HG02763 (cell line): ENCODE results near the gene GOLGA7B.

Experiments used
- ATAC-seq: cut with Tn5 transposase; IDR thresholded peaks from one replicate; pipeline ENCODE4 v1.9.1; 2021; ENCODE audit warnings: mild to moderate bottlenecking, moderate library complexity; ENCODE audit not compliant: unreplicated experiment

Gene GOLGA7B

DNA sequence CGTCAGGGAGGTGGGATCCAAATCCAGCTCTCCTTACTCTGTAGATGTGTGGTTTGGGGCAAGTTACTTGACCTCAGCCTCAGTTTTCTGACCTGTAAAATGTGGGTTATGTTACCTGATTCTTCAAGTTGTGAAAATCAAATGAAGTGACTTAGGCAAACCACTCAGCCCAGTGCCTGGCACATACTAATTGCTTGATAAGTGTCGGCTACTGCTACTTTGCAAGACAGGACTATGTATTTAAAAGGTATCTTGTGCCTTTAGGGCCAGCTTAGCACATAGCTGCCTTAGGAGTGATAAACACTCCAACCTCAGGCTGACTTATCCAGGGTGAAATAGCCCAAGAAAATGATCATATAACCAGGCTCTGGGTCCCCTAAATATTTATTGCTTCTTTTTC, 42.9 kb downstream of the GOLGA7B start:
- ATAC-seq: no peak

DNA sequence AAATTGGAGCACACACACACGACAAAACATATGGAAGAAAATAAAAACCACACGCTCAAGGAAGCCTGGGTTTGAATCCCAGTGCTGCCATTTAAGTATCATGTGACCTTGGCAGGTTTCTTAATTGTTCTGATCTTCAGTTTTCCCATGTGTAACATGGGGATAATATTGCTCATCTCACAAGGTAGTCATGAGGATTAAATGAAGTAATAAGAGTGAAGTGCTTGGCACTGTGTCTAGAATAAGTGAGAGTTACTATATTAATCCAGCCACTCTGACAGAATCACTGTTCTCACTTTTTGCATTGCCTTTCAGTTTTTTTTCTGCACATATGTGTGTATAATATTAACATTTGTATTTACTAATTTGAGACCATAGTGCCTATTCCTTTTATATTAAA, 43.3 kb downstream of the GOLGA7B start:
- ATAC-seq: no peak

DNA sequence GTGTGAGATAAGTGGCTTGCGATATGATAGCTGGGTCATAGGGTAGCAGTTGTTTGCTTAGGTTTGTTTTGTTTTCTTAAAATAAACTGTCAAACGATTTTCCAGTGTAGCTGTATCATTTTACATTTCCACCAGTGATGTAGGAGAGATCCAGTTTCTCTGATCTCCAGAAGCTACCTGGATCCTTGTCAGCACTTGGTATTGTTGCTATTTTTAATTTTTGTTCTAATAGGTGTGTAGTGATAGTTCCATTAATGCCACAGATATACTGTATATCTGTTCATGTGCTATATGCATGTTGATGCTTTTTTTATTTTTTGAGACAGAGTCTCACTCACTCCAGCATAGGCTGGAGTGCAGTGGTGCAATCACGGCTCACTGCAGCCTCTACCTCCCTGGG, 44.4 kb downstream of the GOLGA7B start:
- ATAC-seq: no peak

DNA sequence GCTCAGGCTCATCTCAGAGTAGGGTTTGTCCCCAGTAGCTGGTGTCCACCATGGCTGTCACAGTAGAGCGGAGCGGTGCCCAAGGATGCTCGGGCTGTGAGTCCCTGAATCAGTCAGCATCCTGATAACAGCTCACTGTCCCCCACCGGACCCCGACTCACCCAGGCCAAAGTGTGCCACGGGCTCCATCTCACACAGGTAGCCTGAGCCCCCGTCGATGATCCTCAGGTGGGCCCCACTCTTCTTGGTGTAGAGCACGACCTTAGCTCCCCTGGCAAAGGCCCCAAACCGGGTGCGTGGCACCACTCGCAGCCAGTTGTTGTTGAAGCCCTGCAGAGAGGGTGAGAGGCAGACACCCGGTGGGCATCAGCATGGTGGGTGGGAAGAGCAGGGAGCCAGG, 45.4 kb downstream of the GOLGA7B start:
- ATAC-seq: no peak

DNA sequence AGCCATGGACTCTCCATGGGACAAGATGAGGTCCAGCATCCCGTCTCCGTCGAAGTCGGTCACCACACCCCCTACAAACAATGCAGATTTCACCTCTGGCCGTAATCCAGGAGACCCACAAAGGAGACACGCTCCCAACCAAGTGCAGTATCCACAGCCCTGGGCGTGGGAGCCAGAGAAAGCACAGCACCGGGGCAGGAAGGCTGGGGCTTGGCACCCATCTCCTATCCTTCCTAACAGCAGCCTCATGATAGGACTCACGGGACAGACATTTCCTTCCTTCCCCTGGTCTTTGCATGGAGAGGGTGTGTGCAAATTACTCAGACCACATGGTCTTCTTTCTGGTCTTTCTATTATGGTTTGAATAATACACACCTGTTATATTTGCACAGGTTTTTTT, 46.3 kb downstream of the GOLGA7B start:
- ATAC-seq: no peak

DNA sequence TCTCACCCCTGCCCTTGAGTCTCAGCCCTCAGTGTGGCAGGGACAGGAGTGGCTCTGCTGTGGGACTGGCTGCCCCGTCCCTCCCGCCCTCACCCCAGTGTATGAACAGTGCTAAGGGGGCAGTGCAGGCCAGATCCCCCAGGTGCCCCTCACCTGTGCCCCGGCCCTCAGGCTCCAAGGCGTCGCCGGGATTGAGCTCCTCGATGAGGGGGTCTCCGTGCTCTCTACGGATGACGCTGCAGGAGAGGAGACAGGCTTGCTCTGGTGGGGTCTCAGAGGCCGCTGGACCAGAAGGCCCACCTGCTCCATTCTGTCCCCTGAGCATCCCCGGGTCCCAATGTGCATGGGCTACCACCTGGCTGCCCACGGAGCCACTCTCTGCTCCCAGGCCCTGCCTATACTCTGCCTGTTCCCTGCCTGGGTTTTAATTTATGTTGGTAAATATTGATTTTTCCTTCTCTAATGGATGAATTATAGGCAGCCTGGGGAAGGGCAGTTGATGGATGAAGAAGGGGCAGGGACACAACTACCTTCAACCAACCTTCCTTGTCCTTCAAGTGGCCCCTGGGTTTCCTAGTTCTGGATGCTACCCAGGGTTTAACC, 47.2 kb downstream of the GOLGA7B start:
- ATAC-seq: no peak

DNA sequence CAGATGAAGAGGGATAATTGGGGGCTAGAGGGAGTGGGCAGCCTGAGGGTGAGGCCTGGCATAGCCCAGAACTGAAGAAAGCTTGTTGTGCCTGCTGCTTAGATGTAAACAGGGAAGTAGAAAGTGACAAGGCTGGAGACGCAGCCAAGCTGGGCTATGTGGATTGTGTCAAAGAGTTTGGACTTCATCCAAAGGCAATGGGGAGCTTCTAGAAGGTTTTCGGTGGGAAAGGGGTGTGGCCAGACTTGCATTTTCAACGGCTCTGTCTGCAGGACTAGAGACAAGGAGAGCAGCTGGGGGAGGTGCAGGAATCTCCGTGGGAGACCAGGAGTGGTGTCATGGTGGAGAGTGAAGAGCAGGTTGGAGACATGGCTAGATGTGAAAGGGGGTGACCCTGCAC, 48.8 kb downstream of the GOLGA7B start:
- ATAC-seq: no peak

DNA sequence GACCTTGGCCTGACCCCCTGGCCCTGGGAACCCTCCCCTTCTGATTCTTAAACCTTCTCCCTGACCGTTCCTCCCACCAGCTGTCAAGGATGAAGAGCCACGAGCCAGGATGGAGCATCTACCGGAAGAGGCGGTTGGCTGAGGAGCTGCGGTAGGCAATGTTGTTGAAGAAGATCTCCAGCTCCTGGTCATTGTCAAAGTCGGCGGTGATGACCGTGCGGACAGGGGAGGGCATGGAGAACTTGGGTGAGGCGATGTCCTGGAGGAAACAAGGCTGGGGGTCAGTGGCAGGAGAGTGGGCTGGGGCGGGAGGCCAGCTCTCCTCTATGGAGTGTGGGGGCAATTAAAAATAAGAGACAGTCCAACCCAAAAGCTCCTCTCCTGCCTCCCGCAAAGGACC, 51.7 kb downstream of the GOLGA7B start:
- no peak for ATAC-seq

DNA sequence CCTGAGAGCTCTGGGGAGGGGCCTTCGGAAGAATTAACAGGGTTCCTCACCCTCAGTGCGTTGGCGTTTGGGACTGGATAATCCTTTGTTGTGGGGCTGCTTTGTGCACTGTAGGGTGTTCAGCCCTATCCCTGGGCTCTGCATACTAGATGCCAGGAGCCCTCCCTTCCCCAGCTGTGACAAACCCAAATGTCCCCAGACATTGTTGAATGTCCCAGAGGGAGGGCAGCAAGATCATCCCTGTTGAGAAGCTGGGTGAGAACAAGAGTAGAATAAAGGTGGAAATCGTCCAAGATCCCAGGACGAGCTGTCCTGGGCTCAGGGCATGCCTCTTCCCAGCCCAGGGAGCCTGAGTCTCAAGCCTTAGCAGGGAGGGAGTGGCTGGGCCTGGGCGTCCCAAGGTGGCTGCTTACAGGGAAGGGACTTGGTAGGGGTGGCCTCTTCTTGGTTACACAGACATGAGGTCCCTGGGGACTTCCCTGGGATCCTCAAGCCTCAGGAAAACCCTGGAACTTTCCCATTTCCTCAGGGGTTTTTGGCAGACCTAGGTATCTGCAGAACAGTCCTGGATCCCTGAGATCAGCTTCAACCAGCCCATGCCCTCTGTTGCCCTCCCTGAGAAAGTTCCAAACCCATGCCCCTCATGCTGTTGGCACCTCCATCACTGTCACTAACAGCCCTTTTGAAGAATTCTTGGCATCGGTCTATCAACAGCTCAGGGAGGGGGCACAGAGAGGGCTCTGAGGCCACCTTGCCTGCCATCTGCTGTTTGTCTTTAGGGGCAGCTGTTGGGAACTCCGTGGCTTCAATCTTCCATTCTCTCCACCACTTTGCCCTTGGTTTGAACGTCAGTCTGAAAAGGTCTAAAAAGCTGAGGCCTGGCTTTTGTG, 53.7 kb downstream of the GOLGA7B start:
- no peak for ATAC-seq

DNA sequence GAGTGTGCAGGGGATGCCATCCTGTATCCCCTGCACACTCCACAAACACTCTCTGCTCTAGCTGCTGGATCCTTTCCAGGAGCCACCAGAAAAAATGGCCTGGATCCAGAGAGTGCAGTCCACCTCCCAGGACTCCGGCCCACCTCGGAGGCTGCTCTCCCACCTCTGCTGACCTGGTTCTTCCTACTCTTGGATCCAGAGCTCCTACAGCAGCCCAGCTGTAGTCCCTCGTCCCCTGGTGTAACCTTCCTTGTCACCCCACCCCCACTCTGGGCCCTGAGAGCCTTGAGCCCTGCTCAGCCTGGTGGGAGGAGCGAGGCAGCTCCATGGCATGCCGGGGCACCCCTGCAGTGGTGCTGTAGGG, 54.4 kb downstream of the GOLGA7B start:
- no peak for ATAC-seq

DNA sequence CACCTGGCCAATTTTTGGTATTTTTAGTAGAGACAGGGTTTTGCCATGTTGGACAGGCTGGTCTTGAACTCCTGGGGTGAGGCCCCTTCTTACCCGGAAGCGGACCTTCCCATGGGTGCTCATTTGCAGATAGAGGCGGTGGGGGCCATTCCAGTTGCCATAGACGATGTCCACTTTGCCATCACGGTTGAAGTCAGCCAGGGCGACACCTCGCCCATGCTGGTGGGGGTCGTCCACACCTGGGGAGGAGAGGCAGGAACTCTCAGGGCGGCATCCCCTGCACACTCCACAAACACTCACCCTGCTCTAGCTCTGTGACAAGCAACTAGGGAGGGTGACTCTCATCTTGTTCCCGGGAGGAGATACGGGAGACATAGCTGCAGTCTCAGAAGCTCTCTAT, 54.9 kb downstream of the GOLGA7B start:
- no peak for ATAC-seq

DNA sequence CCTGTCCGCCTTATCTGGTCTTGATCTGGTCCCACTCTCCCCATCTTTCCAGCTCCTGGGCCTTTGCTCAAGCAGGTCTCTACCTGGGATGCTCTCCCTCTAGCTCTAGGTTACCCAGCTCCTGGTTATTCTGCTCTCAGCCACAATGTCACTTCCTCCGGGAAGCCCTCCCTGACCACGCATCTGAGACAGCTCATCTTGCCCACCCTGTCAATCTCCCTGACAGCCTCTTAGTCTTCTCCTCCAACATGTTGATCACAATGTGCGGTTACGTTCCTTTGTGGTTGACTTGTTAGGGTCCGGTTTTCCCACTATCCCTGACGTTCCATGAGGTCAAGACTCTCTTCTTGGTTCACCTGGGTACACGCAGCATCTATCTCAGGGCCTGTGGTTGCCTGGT, 55.6 kb downstream of the GOLGA7B start:
- ATAC-seq: no peak

DNA sequence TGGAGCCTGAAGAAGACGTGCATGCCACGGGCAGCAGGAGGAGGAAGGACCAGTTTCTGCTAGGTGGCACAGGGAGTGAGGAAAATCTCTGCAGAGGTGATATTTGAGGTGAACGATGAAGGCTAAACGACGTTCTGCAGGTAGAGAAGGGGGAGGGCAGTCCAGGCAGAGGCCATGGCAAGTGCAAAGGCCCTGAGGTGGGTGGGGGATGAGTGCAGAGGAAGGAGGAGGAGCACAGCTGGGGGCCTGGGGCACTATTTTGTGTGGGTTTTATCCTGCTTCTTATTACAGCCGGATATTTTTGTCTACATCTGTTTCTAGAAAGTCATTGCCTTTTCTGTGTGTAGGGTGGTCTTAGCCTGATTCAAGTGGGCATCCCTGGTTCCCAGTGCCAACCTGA, 57.6 kb downstream of the GOLGA7B start:
- no peak for ATAC-seq

DNA sequence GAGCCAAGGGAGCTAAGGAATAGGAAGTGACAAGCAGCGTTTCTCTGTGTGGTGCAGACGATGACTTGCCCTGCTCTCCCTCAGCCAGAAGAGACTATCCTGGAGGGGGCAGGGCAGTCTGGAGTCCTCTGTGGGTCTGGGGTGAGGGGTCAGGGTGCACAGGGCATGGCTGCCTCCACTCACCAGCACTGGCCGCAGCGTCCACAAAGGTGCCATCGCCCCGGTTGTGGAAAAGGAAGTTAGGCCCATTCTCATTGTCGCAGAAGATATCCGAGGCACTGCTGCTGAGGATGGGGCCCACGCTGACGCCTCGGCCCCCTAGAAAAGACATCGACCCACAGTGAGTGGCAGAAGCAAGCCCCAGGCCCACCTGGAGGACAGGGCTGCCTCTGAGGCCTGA, 58.2 kb downstream of the GOLGA7B start:
- no peak for ATAC-seq

DNA sequence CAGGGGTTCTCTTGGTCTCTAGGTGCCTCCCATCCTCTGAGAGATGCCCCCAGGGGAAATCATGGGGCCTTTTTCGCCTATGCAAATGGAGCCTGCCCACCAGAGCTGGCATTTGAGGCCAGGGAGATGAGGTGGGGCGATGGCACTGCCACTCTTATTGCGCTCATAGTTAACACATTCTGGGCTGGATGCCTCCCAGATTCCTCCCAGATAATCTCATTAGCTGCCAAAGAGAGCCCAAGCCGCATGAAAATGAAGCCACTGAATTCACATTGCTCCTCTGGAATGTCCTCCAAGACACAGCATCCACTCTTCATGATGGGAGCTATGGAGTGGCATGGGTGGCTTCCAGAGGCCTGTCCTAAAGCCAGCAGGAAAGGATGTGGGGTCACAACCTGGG, 61.0 kb downstream of the GOLGA7B start:
- ATAC-seq: no peak

DNA sequence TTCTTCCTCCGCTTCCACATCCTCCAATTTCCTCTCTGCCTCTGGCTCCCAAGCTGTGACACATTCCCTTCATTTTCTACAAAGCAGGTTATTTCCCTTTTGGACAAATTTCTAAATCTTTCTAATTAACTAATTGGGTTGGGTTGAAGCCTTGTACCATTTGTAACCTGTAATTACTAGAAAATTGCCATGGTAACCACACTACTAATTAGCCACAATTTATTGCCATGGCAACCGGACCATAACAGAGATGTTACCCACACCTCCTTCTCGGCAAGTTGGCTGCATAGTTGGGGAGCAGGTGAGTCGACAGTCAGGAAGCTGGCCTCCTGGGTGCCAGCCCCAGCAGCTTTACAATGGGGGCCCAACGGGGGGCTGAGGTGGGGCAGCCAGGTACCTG, 61.6 kb downstream of the GOLGA7B start:
- no peak for ATAC-seq

DNA sequence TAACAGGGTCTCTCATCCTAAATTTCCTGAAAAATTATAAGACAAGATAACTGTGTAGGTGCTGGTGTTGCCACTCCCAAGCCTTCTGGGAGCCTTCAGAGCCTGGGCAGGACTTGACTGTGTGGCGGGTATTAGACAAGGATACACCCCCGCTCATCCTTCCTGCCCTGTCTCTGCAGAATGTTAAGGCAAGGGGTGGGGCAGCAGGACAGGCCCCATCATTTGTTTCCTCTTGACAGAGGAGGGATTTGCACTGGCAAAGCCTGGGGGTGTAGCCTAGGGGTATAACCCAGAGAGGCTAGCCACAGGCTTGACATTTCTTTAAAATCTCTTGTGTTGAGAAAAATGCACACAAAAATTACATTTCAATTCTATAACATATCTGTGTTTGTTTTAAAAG, 63.5 kb downstream of the GOLGA7B start:
- ATAC-seq: no peak

DNA sequence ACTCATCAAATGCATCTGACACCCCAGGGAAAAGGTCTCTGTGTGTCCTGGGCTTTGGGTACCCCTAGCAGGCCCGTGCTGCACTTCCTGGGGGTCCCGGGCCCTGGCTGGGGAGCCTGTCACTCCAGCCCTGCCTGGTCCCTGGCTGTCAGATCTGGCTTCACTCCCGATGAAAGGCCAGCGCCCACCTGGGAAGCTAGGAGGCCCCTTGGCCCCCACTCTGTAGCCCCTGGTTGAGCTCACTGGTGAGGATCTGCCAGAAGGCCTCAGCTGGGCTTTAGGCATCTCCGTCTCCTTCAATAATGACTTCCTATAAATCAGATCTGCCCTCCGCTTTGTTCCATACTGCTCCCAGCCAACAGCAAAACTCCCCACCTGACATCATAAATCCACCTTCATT, 64.0 kb downstream of the GOLGA7B start:
- ATAC-seq: no peak

DNA sequence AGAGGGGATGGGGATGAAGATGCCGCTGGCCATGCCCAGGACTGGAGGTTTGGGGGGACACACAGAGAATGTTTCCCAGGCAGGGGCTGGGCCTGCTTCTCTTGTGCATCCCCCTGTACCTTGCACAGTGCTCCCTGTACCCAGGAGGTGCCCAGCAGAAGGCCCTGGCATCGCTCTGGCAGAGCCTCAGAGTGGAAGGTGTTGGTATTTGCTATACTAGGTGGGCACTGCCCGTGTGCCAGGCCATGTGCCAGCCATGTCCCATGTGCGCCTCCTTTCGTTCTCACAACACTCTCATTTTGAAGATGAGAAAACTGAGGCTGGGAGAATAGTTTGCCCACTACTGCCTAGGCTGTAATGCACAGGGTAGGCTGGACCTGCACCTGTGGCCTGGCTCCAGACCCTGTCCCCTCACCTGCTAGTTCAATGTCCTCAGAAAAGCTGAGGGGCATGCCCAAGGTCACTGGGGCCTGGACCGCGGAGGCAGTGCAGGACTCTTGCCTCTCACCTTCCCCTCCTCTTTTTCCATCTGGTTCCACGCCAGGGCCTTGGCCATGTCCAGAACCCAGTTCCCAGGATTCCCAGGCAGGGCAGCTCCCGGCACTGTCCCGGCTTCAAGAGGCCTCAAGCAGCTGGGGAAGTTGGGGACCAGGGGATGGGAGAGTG, 64.7 kb downstream of the GOLGA7B start:
- no peak for ATAC-seq

DNA sequence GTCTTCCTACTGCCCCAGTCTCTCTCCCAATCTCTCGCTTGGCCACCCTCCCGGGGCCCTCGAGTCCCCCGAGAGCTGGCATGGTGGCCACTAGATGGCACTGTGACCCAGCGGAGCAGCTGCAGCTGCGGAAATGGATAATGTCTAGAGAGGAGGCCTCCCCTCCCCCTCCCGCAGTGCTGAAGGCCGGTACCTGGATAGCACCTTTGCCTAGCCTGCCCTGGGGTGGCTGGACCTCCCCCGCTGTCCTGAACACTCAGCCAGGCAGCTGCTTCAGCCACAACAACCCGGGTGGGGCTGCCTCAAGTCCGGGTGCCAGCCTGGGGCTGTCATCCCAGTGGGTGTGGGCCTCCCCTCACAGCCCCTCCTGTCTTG, 65.2 kb downstream of the GOLGA7B start:
- ATAC-seq: no peak

DNA sequence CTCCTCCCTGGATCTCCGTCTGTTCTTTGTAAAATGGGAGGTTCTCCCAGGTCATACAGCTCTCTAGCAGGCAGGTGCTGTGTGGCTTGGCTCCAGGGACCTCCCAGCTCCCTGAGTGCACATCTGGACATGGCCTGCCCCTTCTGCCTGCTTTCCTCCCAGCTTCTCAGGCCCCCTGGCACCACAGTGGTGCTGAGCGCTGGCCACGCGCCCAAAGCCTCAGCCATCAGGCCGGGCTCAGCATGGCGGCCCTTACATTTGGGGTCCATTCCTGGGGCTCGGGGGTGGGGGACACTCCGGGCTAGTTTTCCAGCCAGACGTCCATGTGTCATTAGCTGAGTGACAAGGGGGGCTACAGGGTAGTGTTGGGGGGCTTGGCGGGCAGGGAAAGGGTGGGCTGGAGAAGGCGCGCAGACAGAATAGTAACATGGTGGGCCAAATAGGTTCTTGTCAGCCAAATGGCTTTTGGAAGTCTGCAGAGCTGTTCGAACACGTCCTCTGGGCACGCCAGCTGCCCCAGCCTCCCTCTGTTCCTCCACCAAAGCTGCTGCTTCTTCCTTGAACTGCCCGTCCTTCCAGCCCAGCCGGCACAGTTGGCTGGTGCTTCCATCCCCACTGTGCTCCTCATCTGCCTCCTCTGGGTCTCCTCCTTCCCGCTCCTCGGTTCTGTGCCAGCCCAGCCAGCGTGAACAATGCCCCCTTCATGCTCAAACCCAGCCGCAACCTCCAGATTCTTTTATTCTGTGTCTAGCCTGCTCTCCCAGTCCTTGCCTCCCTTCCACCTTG, 65.9 kb downstream of the GOLGA7B start:
- ATAC-seq: no peak

DNA sequence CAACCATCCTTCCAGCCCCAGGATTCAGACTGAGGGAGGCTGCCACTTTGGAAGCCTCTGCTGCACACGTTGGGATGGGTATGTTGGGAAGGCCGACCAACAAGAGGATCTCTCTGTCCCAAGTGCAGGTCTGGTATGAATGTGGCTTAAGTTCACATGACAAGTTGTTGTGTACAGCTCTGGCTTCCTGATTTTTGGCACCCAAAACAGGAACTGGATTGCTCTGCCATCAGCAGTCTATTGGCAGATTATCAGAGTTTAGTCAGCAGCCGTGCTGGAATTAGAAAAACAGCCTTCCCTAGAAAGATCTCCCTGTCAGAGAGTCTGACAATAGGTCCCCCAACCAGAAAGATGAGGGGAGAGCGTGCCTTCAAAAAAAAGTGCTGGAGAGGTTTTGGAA, 66.9 kb downstream of the GOLGA7B start:
- no peak for ATAC-seq
